Trophoblast cell (in vitro differentiated cells and primary cell): ENCODE results near the gene SDR9C7.
A peak's percentile ranks its signal among the peaks of the same experiment; 100 is the strongest.
"Not testable (repeated sequence)": the region's sequence is repeated elsewhere in the genome, so short reads cannot be mapped to it uniquely, and the experiment has no call there.

Source experiments
- DNase-seq, 2 donors: peaks; one replicate each; pipeline ENCODE4 v3.0.0-alpha.2; 2016
- H2AFZ ChIP-seq: 2 replicates; pipeline ENCODE4 v1.6.1; 2013; ENCODE audit warnings: low read length, moderate library complexity, mild to moderate bottlenecking; ENCODE audit not compliant: insufficient read depth, poor library complexity
- H2AK5ac ChIP-seq: 2 replicates; pipeline ENCODE4 v1.6.1; 2013; ENCODE audit warnings: mild to moderate bottlenecking, low read length
- H2BK120ac ChIP-seq: 2 replicates; pipeline ENCODE4 v1.6.1; 2013; ENCODE audit warnings: low read length, mild to moderate bottlenecking, moderate library complexity; ENCODE audit not compliant: insufficient read depth, poor library complexity
- H2BK12ac ChIP-seq: 2 replicates; pipeline ENCODE4 v1.6.1; 2013; ENCODE audit warnings: mild to moderate bottlenecking, low read length, moderate library complexity
- H2BK5ac ChIP-seq: 2 replicates; pipeline ENCODE4 v1.6.1; 2013; ENCODE audit warnings: low read length, low read depth, moderate library complexity, mild to moderate bottlenecking; ENCODE audit not compliant: poor library complexity
- H3K14ac ChIP-seq: 2 replicates; pipeline ENCODE4 v1.6.1; 2013; ENCODE audit warnings: mild to moderate bottlenecking, low read length
- H3K18ac ChIP-seq: 2 replicates; pipeline ENCODE4 v1.6.1; 2013; ENCODE audit warnings: mild to moderate bottlenecking, low read length
- H3K23ac ChIP-seq: 2 replicates; pipeline ENCODE4 v1.6.1; 2013; ENCODE audit warnings: low read length
- H3K27ac ChIP-seq: 2 replicates; pipeline ENCODE4 v1.5.1; 2013; ENCODE audit warnings: low read depth, mild to moderate bottlenecking, inconsistent platforms, low read length, moderate library complexity
- H3K27me3 ChIP-seq: 2 replicates; pipeline ENCODE4 v1.6.1; 2013; ENCODE audit warnings: inconsistent platforms, mild to moderate bottlenecking, low read length, moderate library complexity; ENCODE audit not compliant: insufficient read depth
- H3K36me3 ChIP-seq, 2 experiments: 1 replicate in 1 of 2; 2 replicates in 1 of 2; pipeline ENCODE4 v1.6.1; 2013; ENCODE audit warnings: low read length in 2 of 2, mild to moderate bottlenecking in 2 of 2, moderate library complexity in 1 of 2; ENCODE audit not compliant: insufficient read depth in 2 of 2, control insufficient read depth in 1 of 2
- H3K4ac ChIP-seq: 2 replicates; pipeline ENCODE4 v1.6.1; 2013; ENCODE audit warnings: low read depth, mild to moderate bottlenecking, low read length, moderate library complexity
- H3K4me1 ChIP-seq, 2 experiments: 1 replicate in 1 of 2; 2 replicates in 1 of 2; pipeline ENCODE4 v1.6.1; 2013; ENCODE audit warnings: low read length in 2 of 2, mild to moderate bottlenecking in 2 of 2, moderate library complexity in 1 of 2; ENCODE audit not compliant: insufficient read depth in 2 of 2, control insufficient read depth in 1 of 2
- H3K4me2 ChIP-seq: 2 replicates; pipeline ENCODE4 v1.6.1; 2013; ENCODE audit warnings: inconsistent platforms, mild to moderate bottlenecking, low read length, moderate library complexity
- H3K4me3 ChIP-seq: 2 replicates; pipeline ENCODE4 v1.5.1; 2013; ENCODE audit warnings: mild to moderate bottlenecking, low read depth, low read length, inconsistent platforms
- H3K79me1 ChIP-seq: one replicate; pipeline ENCODE4 v1.6.1; 2013; ENCODE audit warnings: low read length
- H3K79me2 ChIP-seq: 2 replicates; pipeline ENCODE4 v1.6.1; 2013; ENCODE audit warnings: low read length, mild to moderate bottlenecking; ENCODE audit not compliant: control insufficient read depth, insufficient read depth, poor library complexity
- H3K9ac ChIP-seq: 2 replicates; pipeline ENCODE4 v1.6.1; 2013; ENCODE audit warnings: mild to moderate bottlenecking, low read length
- H3K9me3 ChIP-seq: 2 replicates; pipeline ENCODE4 v1.6.1; 2013; ENCODE audit warnings: low read depth, mild to moderate bottlenecking, control low read depth, inconsistent platforms, low read length; ENCODE audit not compliant: insufficient read depth
- H4K12ac ChIP-seq: 2 replicates; pipeline ENCODE4 v1.6.1; 2013; ENCODE audit warnings: low read depth, mild to moderate bottlenecking, low read length, moderate library complexity
- H4K8ac ChIP-seq: 2 replicates; pipeline ENCODE4 v1.6.1; 2013; ENCODE audit warnings: low read depth, mild to moderate bottlenecking, low read length, moderate library complexity
- H4K91ac ChIP-seq: one replicate; pipeline ENCODE4 v1.6.1; 2013; ENCODE audit warnings: low read depth, mild to moderate bottlenecking, low read length, moderate library complexity
- WGBS: extraction: QIAGEN DNeasy Blood & Tissue Kit; methylation state at CpG from one replicate; pipeline ENCODE4 v1.1.7; 2013; ENCODE audit warnings: missing lambda C conversion rate; ENCODE audit not compliant: insufficient read length, insufficient coverage; ENCODE audit errors: extremely low coverage; 5-methylcytosine and 5-hydroxymethylcytosine counted together

SDR9C7 gene

GRCh38 chr12:56963557-56963956 lies 29.3 kb upstream of the SDR9C7 start:
- not testable (repeated sequence) for H3K79me2 ChIP-seq, H3K79me1 ChIP-seq, H2BK5ac ChIP-seq, H2BK120ac ChIP-seq, H3K4me1 ChIP-seq, H3K14ac ChIP-seq, H3K4me2 ChIP-seq, H2BK12ac ChIP-seq, H3K18ac ChIP-seq, H3K9me3 ChIP-seq, H4K8ac ChIP-seq, H3K9ac ChIP-seq, H3K4me3 ChIP-seq, H3K27me3 ChIP-seq, H4K91ac ChIP-seq, H3K4ac ChIP-seq, H3K36me3 ChIP-seq, H4K12ac ChIP-seq, H3K27ac ChIP-seq, H2AK5ac ChIP-seq, H3K23ac ChIP-seq, DNase-seq, H2AFZ ChIP-seq
- no CpG with 5 or more reads among the region's 27 CpGs for WGBS

- H3K4me1 ChIP-seq, H3K4ac ChIP-seq, H4K8ac ChIP-seq, H3K18ac ChIP-seq, H3K4me3 ChIP-seq, H2BK120ac ChIP-seq, H3K9ac ChIP-seq, H2BK12ac ChIP-seq, H3K79me2 ChIP-seq, H3K4me2 ChIP-seq, H3K36me3 ChIP-seq, H2AK5ac ChIP-seq, DNase-seq, H4K12ac ChIP-seq, H3K79me1 ChIP-seq, H2BK5ac ChIP-seq, H2AFZ ChIP-seq, H3K27ac ChIP-seq, H4K91ac ChIP-seq, H3K27me3 ChIP-seq, H3K14ac ChIP-seq, H3K23ac ChIP-seq: not testable (repeated sequence)
- peaks cover 17% of the 10 kb centered on the region for H3K9me3 ChIP-seq
- WGBS, result no CpG with 5 or more reads among the region's 4 CpGs
Observed at GRCh38 chr12:56962247-56962646, 28.0 kb upstream of the SDR9C7 start.

- Histone ChIP-seq H3K4me2 (no peak overlapping the region), H3K4me3 (no peak overlapping the region), H3K36me3 (no peaks in the 10 kb centered on the region), H4K91ac (no peak overlapping the region), H2BK120ac (no peak overlapping the region), H3K9me3 (peaks cover 17% of the 10 kb centered on the region), H4K8ac (no peak overlapping the region), H3K4me1 (no peaks in the 10 kb centered on the region), H2AFZ (no peak overlapping the region), H3K27ac (no peak overlapping the region), H2BK12ac (no peak overlapping the region), H3K23ac (no peak overlapping the region), H2BK5ac (no peak overlapping the region), H3K27me3 (no peaks in the 10 kb centered on the region), H3K4ac (no peak overlapping the region), H3K14ac (no peak overlapping the region), H3K9ac (no peak overlapping the region), H4K12ac (no peak overlapping the region), H3K79me2 (no peaks in the 10 kb centered on the region), H2AK5ac (no peak overlapping the region), H3K18ac (no peak overlapping the region), H3K79me1 (no peaks in the 10 kb centered on the region)
- DNase-seq, result no peak
- no CpG with 5 or more reads among the region's 2 CpGs for WGBS
Observed at GRCh38 chr12:56958422-56958821, 24.2 kb upstream of the SDR9C7 start.

GRCh38 chr12:56957229-56958052 lies 23.2 kb upstream of the SDR9C7 start, which contains the start of gene RDH16:
Gene RDH16, minus strand, starts transcription at chr12:56957608. Its CDS starts 146 bp downstream, at chr12:56957462.
- Histone ChIP-seq H4K91ac (no peak within 1 kb of the TSS), H3K4me2 (no peak within 1 kb of the TSS), H2BK120ac (no peak within 1 kb of the TSS), H3K4ac (no peak within 1 kb of the TSS), H3K9me3 (peaks cover 15% of the 10 kb centered on the region), H3K23ac (no peak within 1 kb of the TSS), H4K8ac (no peak within 1 kb of the TSS), H3K9ac (no peak within 1 kb of the TSS), H3K4me1 (no peaks in the 10 kb centered on the region), H2BK5ac (no peak within 1 kb of the TSS), H2BK12ac (no peak within 1 kb of the TSS), H3K18ac (no peak within 1 kb of the TSS), H3K79me2 (no peaks in the 10 kb centered on the region), H3K4me3 (no peak within 1 kb of the TSS), H3K14ac (no peak within 1 kb of the TSS), H3K27ac (no peak within 1 kb of the TSS), H3K27me3 (no peaks in the 10 kb centered on the region), H3K79me1 (no peaks in the 10 kb centered on the region), H2AFZ (no peak within 1 kb of the TSS), H3K36me3 (no peaks in the 10 kb centered on the region), H4K12ac (no peak within 1 kb of the TSS), H2AK5ac (no peak within 1 kb of the TSS)
- peak in 1 of 2 donors; percentile 11 for DNase-seq
- no CpG with 5 or more reads among the region's 10 CpGs for WGBS
